HG03103 (cell line): ENCODE results near the gene CFB.
"Not testable (repeated sequence)": the region's sequence is repeated elsewhere in the genome, so short reads cannot be mapped to it uniquely, and the experiment has no call there.

Experiments used
- ATAC-seq: cut with Tn5 transposase; IDR thresholded peaks from one replicate; pipeline ENCODE4 v1.9.1; 2021; ENCODE audit warnings: low read depth; ENCODE audit not compliant: unreplicated experiment

The CFB gene

GRCh38 chr6:31945507-31946369 is at the start of gene CFB:
Gene CFB, plus strand, starts transcription at chr6:31946095. Its CDS starts 127 bp downstream, at chr6:31946222.
- ATAC-seq: no peak

GRCh38 chr6:31896493-31896855 is 49.4 kb upstream of the CFB start:
- no peak for ATAC-seq

DNA sequence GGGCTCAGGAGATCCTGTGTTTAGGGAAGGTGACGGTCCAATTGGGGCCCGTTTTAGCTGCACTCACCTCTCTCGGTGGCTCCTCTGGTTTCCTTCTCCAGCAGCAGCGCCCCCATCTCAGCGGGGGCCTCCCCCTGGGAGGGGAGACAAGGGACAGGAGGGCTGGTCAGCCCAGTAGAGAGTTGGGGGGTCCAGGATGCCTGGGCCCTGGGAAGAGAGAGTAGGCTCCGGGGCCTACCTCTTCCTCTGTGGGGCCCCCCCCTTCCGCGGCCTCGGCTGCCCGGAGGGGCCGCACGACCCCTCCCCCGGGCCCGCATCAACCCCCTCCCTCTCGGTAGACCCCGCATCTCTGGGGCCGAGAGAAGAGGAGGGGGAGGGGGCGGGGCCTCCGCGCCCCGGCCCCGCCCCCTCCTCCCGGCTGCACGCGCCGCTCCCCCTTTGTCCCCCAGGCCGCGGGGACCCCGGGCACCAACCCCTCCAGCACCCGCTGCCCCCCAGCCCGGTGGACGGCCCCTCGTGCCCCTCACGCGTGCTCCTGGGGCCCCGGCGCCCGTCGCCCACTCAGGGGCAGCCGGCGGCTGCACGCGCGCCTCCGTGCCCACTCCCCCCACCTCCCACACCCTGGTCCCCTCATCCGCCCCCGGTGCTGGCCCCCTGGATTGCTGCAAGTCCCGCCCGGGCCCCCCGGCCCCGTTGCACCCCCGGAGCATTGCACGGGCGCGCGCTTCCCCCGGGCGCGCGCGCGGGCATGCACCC is 48.9 kb upstream of the CFB start:
- no peak for ATAC-seq

- ATAC-seq: no peak
These were observed 48.1 kb upstream of the CFB start, which contains the start of gene EHMT2 for GRCh38 chr6:31897612-31898382. Gene EHMT2, minus strand, starts transcription at chr6:31897698. Its CDS starts 21 bp downstream, at chr6:31897677.

- no peak for ATAC-seq
These were observed 47.4 kb upstream of the CFB start for GRCh38 chr6:31898383-31899011.

DNA sequence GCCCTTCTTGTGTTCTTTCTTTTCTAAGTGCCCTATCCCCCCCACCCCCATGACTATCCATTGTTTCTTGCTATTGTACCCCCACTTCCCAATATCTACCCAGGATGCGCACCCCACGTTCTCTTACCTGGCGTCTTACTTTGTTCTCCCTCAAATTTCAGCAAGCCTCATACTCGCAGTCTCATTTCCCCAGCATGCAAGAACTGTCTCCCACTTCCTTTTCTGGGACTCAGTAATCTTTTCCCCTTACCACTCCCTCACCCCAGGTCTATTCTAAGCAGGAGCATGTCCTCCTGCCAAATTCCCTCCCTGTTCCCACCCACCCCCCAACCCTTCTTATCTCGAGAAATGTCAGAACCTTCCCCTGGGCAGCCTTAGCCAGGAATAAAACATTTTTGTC is 46.7 kb upstream of the CFB start:
- ATAC-seq: no peak

DNA sequence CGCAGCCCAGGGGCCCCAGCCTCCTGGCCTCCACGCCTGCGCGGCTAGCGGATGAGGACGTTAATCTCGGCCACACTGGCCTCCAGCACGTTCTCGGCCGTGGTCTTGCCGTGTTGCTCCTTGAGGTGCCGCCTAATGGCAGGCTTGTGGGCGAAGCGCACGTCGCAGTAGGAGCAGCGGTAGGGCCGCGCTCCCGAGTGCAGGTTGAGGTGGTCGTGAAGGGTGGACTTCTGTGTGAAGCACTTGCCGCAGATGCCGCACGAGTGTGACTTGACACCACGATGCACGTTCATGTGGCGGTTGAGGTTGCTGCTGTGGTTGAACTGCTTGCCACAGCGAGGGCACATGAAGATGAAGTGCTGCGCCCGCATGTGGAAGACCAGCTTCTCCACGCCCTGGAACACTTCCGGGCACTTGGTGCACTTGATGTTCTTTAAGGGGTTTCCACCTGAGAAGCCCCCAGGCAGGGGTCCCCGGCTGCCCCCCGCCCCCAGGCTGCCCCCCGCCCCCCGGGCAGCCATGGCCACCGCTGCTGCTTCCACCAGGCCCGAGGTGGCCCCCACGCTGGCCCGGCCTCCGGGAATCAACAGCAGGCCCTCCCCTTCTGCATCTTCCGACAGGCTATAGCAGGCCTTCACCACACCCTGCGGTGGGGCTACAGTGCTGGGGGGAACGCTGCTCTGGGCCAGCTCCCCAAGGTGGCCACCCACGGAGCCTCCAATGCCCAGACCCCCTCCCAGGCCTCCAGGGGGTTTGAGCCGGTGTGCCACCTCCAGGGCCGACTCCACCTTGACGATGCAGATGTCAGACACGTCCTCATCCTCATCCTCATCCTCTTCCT is 45.8 kb upstream of the CFB start:
- ATAC-seq: no peak

DNA sequence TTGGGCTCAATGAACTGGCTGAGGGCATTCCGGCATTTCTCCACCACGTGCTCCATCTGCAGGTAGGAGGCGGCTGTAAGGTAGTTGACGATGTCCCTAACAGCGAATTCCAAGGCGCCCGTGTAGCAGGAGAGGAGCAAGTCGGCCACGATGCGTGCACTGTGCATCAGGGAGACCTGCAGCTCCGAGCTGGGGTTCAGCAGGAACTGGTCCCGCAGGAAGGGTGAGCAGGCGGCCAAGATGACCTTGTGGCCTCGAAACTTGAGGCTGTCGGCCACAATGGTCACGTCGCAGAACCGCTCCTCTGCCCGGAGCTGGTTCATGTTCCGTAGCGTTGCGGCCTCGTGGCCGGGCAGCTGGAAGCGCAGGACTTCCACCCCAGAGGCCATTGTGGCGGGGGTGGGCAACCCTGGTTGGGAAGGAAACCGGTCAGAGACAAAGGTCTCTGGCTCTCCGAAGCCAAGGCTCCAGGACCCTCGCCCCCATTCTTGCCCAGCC is 44.9 kb upstream of the CFB start:
- ATAC-seq: no peak

DNA sequence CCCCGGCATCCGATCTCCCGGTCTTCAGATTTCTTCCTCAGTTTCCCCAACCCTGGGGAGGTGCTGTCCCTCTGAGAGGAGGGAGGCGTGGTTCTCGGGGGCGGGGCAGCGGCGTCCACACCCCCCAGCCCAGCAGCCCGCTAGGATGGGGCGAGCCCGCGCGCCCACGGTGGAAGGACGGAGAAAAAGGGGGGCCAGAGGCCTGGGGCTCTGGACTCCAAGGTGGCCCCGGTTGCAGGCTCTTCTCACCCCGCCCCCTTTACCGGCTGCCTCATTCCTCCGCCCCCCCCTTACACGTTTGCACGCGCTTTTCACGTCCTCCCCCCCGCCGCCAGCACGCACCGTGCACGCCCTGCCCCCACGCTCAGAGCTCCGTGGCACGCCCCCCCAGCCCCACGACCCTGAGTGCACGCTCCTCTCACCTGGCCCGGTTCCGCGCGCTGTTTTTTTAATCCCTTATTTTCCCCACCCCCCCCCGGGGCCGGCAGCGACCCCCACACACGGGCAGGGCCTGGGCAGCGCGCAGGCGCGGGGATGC is 44.4 kb upstream of the CFB start:
- no peak for ATAC-seq

DNA sequence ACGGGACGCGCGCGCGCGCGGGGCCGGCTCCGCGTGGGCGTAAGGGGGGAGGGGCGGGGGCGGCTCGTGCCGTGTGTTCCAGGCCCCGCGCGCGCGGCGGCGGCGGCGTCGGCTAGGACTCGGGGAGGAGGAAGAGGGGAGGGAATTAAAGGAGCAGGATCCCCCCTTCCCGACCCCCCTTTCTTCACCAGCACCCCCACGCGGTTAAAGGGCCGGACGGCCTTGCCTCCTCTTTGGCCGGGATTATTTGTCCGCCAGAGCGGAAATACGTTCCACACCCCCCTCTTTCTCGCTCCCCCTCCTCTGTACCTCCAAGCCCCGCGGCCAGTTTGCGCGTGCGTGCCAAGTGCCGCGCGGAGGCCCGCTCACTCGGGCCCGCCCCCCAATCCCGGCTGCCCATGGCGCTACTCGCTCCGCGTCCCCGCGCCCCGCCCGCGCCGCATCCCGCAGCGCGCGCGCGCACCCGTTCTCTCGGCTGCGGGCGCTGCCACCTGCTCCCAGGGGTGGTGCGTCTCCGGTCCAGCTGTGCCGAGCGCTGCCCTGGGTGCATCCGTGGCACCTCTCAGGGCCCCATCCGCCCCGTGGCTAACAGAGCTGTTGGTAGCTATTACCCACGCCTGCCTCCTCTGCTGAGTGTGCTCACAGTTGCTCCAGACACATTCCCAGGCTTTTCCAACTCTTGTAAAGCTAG is 43.8 kb upstream of the CFB start, which contains the start of gene ZBTB12:
Gene ZBTB12, minus strand, starts transcription at position 134 of the 691 bp plus-strand sequence. CDS start 781 bp downstream, outside the sequence.
- peak; percentile 49 for ATAC-seq

GRCh38 chr6:31903957-31904356 is 41.9 kb upstream of the CFB start:
- no peak for ATAC-seq

DNA sequence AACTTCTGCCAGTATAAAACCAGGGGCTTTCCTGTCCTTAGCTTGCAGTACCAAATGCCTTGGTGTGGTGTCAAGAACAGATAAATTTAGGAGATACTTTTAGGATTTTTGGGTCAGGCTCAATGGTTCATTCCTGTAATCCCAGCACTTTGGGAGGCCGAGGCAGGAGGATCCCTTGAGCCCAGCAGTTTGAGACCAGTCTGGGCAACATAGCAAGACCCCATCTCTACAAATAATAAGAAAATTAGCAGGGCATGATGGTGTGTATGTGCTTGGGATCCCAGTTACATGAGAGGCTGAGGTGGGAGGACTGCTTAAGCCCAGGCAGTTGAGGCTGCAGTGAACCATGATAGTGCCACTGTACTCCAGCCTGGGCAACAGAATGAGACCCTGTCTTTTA is 40.9 kb upstream of the CFB start:
- ATAC-seq: no peak

DNA sequence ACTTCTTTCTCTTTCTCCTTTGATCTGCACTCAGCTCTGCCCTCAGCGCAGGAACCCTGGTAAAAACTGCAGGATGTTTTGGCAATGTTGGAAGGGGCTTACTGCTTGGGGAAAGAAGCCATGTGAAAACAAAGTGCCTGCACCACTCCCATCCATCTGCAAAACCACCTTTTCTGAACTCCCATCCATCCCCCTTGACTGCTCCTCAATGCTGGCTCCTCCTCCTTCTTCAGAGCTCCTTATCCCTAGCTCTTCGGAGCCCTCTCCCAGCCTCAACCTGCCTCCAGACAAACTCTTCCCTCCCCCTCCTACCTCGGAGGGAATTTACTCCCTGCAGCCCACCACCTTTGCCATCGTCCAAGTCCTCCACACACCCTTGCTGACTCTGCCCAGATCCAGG is 39.8 kb upstream of the CFB start:
- ATAC-seq: no peak

DNA sequence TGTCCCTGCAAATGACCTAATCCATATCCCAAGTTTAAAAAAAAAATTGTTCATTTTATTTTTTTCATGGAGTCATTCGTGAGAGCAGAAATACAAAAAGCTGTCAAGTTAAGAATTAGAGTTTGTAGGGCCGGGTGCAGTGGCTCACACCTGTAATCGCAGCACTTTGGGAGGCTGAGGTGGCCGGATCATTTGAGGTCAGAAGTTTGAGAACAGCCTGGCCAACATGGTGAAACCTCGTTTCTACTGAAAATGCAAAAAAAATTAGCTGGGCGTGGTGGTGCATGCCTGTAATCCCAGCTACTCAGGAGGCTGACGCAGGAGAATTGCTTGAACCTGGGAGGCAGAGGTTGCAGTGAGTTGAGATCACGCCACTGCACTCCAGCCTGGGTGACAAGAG is 39.2 kb upstream of the CFB start:
- ATAC-seq: not testable (repeated sequence)

- ATAC-seq: no peak
These were observed 38.6 kb upstream of the CFB start for GRCh38 chr6:31907158-31907813.

- not testable (repeated sequence) for ATAC-seq
These were observed 37.6 kb upstream of the CFB start for GRCh38 chr6:31908255-31908654.

DNA sequence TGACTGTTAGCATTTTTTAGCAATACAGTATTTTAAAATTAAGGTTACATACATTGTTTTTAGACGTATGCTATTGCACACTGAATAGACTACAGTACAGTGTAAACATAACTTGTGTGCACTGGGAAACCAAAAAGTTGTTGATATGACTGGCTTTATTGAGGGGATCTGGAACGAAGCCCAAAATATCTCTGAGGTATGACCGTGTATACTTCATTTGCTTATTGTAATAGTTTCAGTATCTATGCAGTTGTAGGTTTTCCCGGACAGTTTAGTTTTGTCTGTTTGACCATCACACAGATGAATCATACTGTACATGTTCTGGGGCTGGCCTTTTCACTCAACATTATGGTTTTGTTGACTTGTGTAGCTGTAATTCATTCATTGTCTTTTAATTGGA is 37.1 kb upstream of the CFB start:
- ATAC-seq: no peak

- ATAC-seq: not testable (repeated sequence)
These were observed 36.6 kb upstream of the CFB start for GRCh38 chr6:31909298-31909697.
